HG02938 (cell line): ENCODE measurements around the gene FXYD6.

ENCODE experiments used
- ATAC-seq: cut with Tn5 transposase; IDR thresholded peaks from one replicate; pipeline ENCODE4 v1.9.1; 2021; ENCODE audit warnings: mild to moderate bottlenecking, moderate library complexity; ENCODE audit not compliant: unreplicated experiment

The FXYD6 gene

DNA sequence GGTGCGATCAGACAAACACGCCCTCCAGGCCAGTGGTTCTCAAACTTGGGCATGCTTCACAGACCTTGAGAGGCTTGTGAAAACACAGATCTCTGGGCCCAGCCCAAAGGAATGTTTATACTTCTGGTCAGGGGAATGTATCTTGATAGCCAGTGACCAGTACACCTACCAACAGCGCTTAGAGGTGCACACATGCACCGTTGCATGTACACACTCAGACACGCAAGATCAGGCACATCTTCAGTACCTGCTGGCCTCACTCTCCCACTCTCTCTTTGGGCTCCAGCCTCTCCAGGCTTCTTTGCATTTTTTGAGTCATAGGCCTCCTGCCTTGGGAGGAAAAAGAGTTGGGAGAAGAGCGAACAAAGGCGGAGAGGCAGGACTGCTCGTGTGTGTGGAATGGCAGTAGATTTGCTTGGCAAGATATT is 11.7 kb upstream of the FXYD6 start:
- no peak for ATAC-seq

GRCh38 chr11:117887431-117888138 is 11.1 kb upstream of the FXYD6 start:
- ATAC-seq: no peak

- ATAC-seq: no peak
These were observed 9.3 kb upstream of the FXYD6 start for GRCh38 chr11:117885777-117886176.

- ATAC-seq: no peak
These were observed 8.5 kb upstream of the FXYD6 start for GRCh38 chr11:117884994-117885393.

GRCh38 chr11:117883063-117883462 is 6.6 kb upstream of the FXYD6 start:
- ATAC-seq: no peak

GRCh38 chr11:117882311-117882905 is 6.0 kb upstream of the FXYD6 start:
- no peak for ATAC-seq

DNA sequence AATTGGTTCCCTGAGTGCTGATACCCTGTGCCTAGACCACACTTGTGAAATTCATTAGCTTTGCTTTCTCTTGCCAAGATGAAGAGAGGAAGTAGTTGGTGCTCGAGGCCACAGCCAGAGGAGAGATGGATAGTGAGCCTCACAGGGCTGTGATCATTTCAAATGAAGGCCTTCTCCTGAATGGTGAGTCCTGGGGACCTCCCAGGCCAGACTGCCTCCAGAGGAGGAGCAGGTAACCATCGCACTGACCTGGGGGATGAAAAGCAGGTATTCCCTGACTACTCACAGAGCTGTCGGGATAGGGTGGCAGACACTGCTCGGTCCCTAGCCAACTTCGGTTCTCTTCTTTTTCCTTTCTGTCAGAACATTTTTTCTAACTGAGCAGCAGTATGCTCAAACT is 4.8 kb upstream of the FXYD6 start:
- no peak for ATAC-seq

GRCh38 chr11:117879516-117880480 is 3.3 kb upstream of the FXYD6 start:
- no peak for ATAC-seq

GRCh38 chr11:117878939-117879475 is 2.5 kb upstream of the FXYD6 start:
- ATAC-seq: no peak

DNA sequence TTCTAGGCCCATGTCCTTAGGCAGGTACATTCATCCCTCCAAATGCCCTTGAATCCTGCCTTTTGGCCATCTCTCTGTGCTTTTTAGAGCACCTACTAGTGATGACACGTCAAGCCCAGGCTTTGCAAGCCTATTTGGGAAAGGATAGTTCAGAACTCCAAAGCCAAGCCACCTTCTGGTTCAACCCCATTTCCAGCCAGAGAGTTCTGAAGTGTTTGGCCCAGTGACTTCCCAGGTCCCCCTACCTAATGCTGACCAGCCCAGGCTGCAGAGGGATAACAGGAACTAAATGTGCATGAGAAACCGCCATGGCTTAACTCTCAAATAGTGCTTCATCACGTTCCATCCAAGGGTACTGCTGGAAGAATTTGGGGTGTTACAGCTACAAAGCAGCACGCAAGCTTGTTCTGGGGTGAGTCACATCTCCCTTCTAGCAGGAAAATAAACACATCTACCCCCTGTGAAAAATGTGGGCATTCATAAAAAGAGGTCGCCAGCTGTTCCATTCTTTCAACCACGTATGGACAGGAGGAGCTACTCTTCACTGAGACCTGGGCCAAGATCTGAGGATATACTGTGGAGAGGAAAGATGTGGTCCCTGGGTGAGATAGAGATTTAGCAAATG is 2.0 kb upstream of the FXYD6 start:
- ATAC-seq: no peak

- no peak for ATAC-seq
These were observed 794 bp upstream of the FXYD6 start for GRCh38 chr11:117877120-117877784.

DNA sequence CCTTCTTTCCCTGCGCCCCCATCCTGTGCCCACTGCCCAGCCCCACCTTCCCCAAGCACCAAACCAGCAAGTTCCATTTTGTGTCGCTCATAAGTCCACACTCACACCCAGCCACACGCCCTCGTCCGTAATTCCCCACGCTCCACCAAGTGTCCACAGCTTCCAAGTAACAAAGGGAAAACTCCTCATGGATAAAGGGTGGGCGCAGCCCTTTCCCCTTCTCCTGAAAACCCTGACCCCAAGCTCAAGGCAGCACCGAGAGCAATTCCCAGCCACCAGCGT is 458 bp downstream of the FXYD6 start:
- no peak for ATAC-seq

- ATAC-seq: no peak
These were observed 938 bp downstream of the FXYD6 start for GRCh38 chr11:117875382-117876058.

GRCh38 chr11:117874910-117875381 is 1.5 kb downstream of the FXYD6 start:
- ATAC-seq: no peak

DNA sequence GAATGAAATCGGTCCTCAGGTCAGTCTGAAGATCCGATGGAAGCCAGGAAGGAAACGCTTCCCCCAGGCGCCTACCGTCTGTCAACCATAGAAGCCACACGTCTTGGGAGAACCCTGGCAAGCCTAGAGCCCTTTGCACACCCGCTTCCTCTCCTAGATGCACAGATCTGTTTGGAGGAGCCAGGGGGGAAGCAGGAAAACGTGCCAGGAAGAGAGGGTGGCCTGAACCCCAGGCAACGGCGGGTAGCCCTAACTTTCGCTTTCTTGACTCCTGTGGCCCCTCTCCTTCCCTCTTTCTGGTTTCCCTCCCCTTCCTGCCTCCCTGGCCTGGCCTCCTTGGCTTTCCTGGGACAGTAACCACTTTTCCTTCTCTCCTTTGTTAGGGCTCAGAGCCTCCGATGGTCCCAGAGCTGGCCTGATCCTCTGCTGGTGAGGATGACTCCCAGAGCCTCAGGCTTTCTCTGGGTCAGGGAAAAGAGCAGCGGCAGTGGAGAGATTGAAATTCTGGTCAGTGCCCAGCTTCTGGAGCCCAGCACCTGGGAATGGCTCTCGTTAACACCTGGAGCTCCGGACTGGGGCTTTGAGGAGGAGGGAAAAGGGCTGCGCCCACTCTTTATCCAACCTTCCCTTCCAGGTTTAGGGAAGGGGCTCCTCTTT is 2.1 kb downstream of the FXYD6 start:
- no peak for ATAC-seq

DNA sequence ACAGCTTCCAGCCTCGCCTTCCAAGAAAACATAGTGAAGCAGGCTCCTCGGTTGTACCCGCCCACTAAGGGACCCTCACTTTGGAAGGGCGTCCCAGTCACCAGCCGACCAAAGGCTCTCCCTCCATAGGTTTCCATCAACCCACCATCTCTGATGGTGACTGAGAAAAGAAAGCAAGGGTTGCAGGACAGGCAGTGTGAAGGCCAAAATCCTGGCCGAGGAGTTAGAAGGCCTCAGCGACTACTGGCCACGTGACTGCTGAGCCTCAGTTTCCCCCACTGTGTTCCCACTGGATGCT is 2.7 kb downstream of the FXYD6 start:
- ATAC-seq: no peak

DNA sequence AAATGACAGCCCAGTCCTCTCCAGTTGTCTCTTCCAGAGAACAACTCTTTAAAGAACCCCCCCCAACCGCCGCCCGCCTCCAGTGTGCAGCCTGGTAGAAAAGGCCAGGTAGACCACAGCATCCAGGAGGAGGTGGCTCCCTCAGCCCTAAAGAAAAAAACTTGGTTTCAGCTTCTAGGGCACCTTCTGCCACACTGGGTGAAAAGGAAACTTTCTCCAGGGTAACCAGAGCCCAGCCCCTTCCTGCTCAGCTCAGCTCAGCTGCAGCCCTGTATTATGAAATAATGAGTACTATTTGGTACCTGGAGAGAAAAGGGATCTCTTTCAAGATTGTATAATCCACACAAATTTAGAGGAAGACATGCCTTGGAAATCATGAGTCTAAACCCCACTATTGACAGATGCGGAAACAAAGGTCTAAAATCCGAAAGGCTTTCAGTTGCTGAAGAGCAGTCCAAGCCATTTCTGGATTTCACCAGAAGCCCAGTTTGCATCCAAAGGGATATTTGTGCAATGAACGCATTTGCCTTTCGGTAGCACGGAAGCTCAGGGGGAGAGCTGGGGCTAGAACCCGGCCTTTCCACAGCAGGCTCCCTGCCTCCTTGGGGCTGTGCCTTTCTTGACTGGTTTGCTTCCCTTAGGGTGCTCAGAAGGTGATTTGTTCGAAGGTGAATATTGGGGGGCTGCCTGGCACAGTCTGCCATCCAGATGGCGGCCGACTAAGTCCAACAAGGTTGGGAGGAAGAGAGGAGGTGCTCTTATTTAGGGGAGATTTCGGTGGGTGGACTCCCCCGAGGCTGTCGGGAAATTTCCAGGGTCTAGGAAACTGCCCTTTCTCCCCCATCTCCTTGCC is 3.3 kb downstream of the FXYD6 start:
- ATAC-seq: no peak

DNA sequence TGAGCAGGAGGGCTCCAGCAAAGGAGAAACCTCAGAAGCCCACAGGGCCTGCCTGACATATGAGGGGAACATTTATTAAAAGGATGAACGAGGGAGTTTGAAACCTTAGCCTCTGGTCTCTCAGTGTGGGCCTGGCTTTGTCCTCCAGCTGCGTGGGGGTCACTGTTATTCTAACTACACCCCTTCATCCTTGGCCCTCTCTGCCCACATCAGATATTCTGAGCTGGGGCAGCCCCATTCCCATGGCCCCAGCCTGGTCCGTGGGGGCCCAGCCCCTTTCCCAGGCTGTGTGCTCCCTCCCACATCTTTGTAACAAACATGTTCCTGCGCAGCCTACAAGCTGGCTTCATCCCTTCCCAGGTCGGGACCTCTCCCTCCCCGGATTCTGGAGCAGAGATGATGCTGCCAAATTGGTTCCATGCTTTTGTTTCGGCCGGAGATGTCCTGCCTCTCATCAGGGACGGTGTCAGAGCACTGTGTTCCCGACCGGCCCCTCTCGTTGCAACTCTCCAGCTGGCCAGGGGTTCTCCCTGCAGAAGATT is 4.0 kb downstream of the FXYD6 start:
- ATAC-seq: no peak
